ENCODE measurements around the gene OSR1. TPM values are rescaled to one million over a fixed set of nuclear protein-coding genes. Genes with fewer than 3 reads are reported as not detected.

The OSR1 gene
- total and polyA plus RNA-seq, 7 donors, result 0.69 to 33.0 (median 7.8) TPM

GRCh38 chr2:19355416-19355821, 3.0 kb downstream of the OSR1 start:
- Histone ChIP-seq H3K4me3 (peak overlapping the region; percentile 64 to 76 (median 71)), H3K4me1 (peaks cover 0 to 59% (median 37%) of the 10 kb centered on the region in 4 donors), H3K27me3 (peaks cover 0 to 70% (median 0%) of the 10 kb centered on the region in 3 donors), H3K9me3 (no peaks in the 10 kb centered on the region), H3K36me3 (peaks cover 0 to 13% (median 3%) of the 10 kb centered on the region in 4 donors), H3K27ac (peak overlapping the region; percentile 82 to 94 (median 86))
- no peak for DNase-seq
- WGBS, 2 donors, result 57 to 86% methylated on average over 18 of the region's 18 CpGs
- intact Hi-C loops (cut with DNase I), result loop anchor here (5.0 kb wide), 2 partner anchors 463 to 697 kb away; partner anchors contain the start of gene LAPTM4A
- TF ChIP-seq POLR2AphosphoS5 (IDR thresholded peaks at IDR 0.05) (no peak), EP300 (IDR thresholded peaks at IDR 0.05) (no peak), POLR2A (IDR thresholded peaks at IDR 0.05) (no peak), CTCF (IDR thresholded peaks at IDR 0.05) (no peak)

GRCh38 chr2:19355014-19355405, 3.4 kb downstream of the OSR1 start:
- H3K27ac ChIP-seq, result peak overlapping the region; percentile 82 to 94 (median 86)
- intact Hi-C loops (cut with DNase I), result loop anchor here (5.0 kb wide), 2 partner anchors 463 to 697 kb away; partner anchors contain the start of gene LAPTM4A
- peaks cover 0 to 67% (median 0%) of the 10 kb centered on the region in 3 donors for H3K27me3 ChIP-seq
- peaks cover 0 to 62% (median 40%) of the 10 kb centered on the region in 4 donors for H3K4me1 ChIP-seq
- H3K9me3 ChIP-seq, result no peaks in the 10 kb centered on the region
- peak overlapping the region; percentile 64 to 76 (median 71) for H3K4me3 ChIP-seq
- DNase-seq, result no peak
- H3K36me3 ChIP-seq, result peaks cover 0 to 13% (median 3%) of the 10 kb centered on the region in 4 donors
- no peak for TF ChIP-seq EP300 (IDR thresholded peaks at IDR 0.05)
- WGBS, 2 donors, result 54 to 79% methylated on average over 3 of the region's 3 CpGs

GRCh38 chr2:19353721-19354050, 4.7 kb downstream of the OSR1 start:
- intact Hi-C loops (cut with DNase I), result no loop called here
- H3K4me1 ChIP-seq, result peaks cover 0 to 52% (median 32%) of the 10 kb centered on the region in 4 donors
- WGBS, 2 donors, result 51 to 69% methylated on average over 11 of the region's 11 CpGs

GRCh38 chr2:19352946-19353720, 5.3 kb downstream of the OSR1 start:
- no peak for DNase-seq

More at GRCh38 chr2:19353721-19354050, 4.7 kb downstream of the OSR1 start:
- Histone ChIP-seq H3K27ac (peak overlapping the region in 2 of 4 donors; percentile 90 to 94), H3K9me3 (no peaks in the 10 kb centered on the region), H3K36me3 (peaks cover 0 to 13% (median 3%) of the 10 kb centered on the region in 4 donors), H3K4me3 (peak overlapping the region in 3 of 4 donors; percentile 2 to 64 (median 5)), H3K27me3 (peaks cover 0 to 57% (median 0%) of the 10 kb centered on the region in 3 donors)
- TF ChIP-seq EP300 (IDR thresholded peaks at IDR 0.05), result no peak
- TF ChIP-seq POLR2AphosphoS5 (IDR thresholded peaks at IDR 0.05), result no peak
- no peak for TF ChIP-seq CTCF (IDR thresholded peaks at IDR 0.05)
- no peak for TF ChIP-seq POLR2A (IDR thresholded peaks at IDR 0.05)
- DNase-seq, result no peak

More at GRCh38 chr2:19352946-19353720, 5.3 kb downstream of the OSR1 start:
- H3K4me3 ChIP-seq, result peak overlapping the region in 2 of 4 donors; percentile 5 to 64
- WGBS, 2 donors, result 57 to 84% methylated on average over 40 of the region's 40 CpGs
- peaks cover 0 to 54% (median 0%) of the 10 kb centered on the region in 3 donors for H3K27me3 ChIP-seq
- intact Hi-C loops (cut with DNase I), result no loop called here
- peaks cover 0 to 13% (median 3%) of the 10 kb centered on the region in 4 donors for H3K36me3 ChIP-seq
- peak overlapping the region; percentile 10 to 94 (median 52) for H3K27ac ChIP-seq
- no peaks in the 10 kb centered on the region for H3K9me3 ChIP-seq
- TF ChIP-seq POLR2A (IDR thresholded peaks at IDR 0.05) (no peak), EP300 (IDR thresholded peaks at IDR 0.05) (no peak), CTCF (IDR thresholded peaks at IDR 0.05) (no peak), POLR2AphosphoS5 (IDR thresholded peaks at IDR 0.05) (no peak)
- H3K4me1 ChIP-seq, result peaks cover 0 to 51% (median 31%) of the 10 kb centered on the region in 4 donors
